Esophagus squamous epithelium (tissue), 4 donors: ENCODE data around the gene TGFBR3L.

Source experiments
- CTCF ChIP-seq, 6 experiments: fragments of 450-650 bp in 4 of 6; fragments of 200-600 bp in 2 of 6; sonication (generic) in 2 of 6; IDR thresholded peaks; one replicate each; pipeline ENCODE4 v1.5.1; 2016 to 2019; ENCODE audit warnings: antibody characterized with exemption in 6 of 6, mild to moderate bottlenecking in 4 of 6, moderate library complexity in 4 of 6
- POLR2A ChIP-seq, 4 donors: fragments of 450-650 bp; IDR thresholded peaks; one replicate each; pipeline ENCODE4 v1.6.1; 2017; ENCODE audit warnings: antibody characterized with exemption in 4 of 4, mild to moderate bottlenecking in 4 of 4, moderate library complexity in 3 of 4

DNA sequence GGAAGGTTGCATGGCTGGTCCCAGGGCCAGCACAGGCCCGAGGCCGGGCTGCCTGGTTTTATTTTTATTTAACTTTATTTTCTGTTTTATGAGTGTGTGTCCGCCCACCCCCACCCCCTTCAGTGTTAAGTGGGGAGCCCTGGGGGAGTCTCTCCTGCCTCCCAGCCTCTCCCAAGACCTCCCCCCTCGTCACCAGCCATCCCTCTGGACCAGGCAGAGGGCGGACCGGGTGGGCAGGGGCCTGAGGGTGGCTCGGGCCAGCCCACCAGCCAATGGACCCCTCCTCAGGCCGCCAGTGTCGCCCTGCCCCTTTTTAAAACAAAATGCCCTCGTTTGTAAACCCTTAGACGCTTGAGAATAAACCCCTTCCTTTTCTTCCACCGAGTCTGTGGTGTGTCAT is 531 bp upstream of the TGFBR3L start:
- TF ChIP-seq CTCF (IDR thresholded peaks at IDR 0.05) (no peak), POLR2A (IDR thresholded peaks at IDR 0.05) (no peak)
